Prostate gland (tissue), 2 donors: Measurements from ENCODE around the gene ELMO1. TPM values are rescaled to one million over a fixed set of nuclear protein-coding genes. Genes with fewer than 3 reads are reported as not detected.

ENCODE experiments used
- DNase-seq: peaks from one replicate; pipeline ENCODE4 v3.0.0-alpha.2; 2019; ENCODE audit warnings: low spot score
- H3K27ac ChIP-seq, 2 donors: fragments of 200-600 bp; sonication (generic); 2 replicates each; pipeline ENCODE4 v1.5.1; 2017 to 2019
- H3K27me3 ChIP-seq: fragments of 200-600 bp; sonication (generic); replicated peaks from 2 replicates; pipeline ENCODE4 v1.5.1; 2019; ENCODE audit not compliant: insufficient read depth
- H3K36me3 ChIP-seq, 2 donors: fragments of 200-600 bp; sonication (generic); 1 replicate in 1 of 2; 2 replicates in 1 of 2; pipeline versions ENCODE4 v1.5.1 to v1.8.1; 2017 to 2019
- H3K4me1 ChIP-seq: fragments of 200-600 bp; sonication (generic); replicated peaks from 2 replicates; pipeline ENCODE4 v1.5.1; 2019
- H3K4me3 ChIP-seq, 2 donors: fragments of 200-600 bp; sonication (generic); 2 replicates each; pipeline ENCODE4 v1.5.1; 2017 to 2019
- H3K9me3 ChIP-seq: fragments of 200-600 bp; sonication (generic); 2 replicates; pipeline ENCODE4 v1.5.1; 2017
- POLR2A ChIP-seq: fragments of 450-650 bp; IDR thresholded peaks from one replicate; pipeline ENCODE4 v1.6.1; 2016; ENCODE audit warnings: antibody characterized with exemption, mild to moderate bottlenecking
- POLR2AphosphoS5 ChIP-seq: sonication (generic); formaldehyde crosslinking; IDR thresholded peaks from one replicate; pipeline ENCODE4 v1.6.1; 2017; ENCODE audit warnings: antibody characterized with exemption
- WGBS: methylation state at CpG from one replicate; pipeline ENCODE4 v1.1.5; 2018; 5-methylcytosine and 5-hydroxymethylcytosine counted together
- intact Hi-C: fragments of 100-400 bp; cut with DNase I; formaldehyde crosslinking; loops from one replicate; pipeline ENCODE4 v1.14.2; 2022
- total RNA-seq, 2 donors: library from RNA; depleted of rRNA; stranded (reverse); fragments of >200 nt; gene quantifications; one replicate each; pipeline ENCODE4 v1.1.0, GENCODE V29; 2016
- TF ChIP-seq, protein P1 (sequence below), 4 experiments: fragments of 200-600 bp in 2 of 4; fragments of 450-650 bp in 2 of 4; sonication (generic) in 2 of 4; IDR thresholded peaks; 1 replicate in 3 of 4; 2 replicates in 1 of 4; pipeline ENCODE4 v1.5.1; 2016 to 2019; ENCODE audit warnings: antibody characterized with exemption in 4 of 4, mild to moderate bottlenecking in 2 of 4, moderate library complexity in 2 of 4

Gene ELMO1
- total RNA-seq, 2 donors from 2014 or later = 6.7 to 19.3 TPM

- Histone ChIP-seq H3K4me1 (no peaks in the 10 kb centered on the region), H3K27me3 (no peaks in the 10 kb centered on the region), H3K27ac (no peak overlapping the region), H3K9me3 (no peaks in the 10 kb centered on the region), H3K4me3 (no peak overlapping the region), H3K36me3 (no peaks in the 10 kb centered on the region)
- no peak for DNase-seq
- intact Hi-C loops = no loop called here
- TF ChIP-seq POLR2AphosphoS5 (no peak), POLR2A (no peak)
- TF ChIP-seq, protein P1, sequence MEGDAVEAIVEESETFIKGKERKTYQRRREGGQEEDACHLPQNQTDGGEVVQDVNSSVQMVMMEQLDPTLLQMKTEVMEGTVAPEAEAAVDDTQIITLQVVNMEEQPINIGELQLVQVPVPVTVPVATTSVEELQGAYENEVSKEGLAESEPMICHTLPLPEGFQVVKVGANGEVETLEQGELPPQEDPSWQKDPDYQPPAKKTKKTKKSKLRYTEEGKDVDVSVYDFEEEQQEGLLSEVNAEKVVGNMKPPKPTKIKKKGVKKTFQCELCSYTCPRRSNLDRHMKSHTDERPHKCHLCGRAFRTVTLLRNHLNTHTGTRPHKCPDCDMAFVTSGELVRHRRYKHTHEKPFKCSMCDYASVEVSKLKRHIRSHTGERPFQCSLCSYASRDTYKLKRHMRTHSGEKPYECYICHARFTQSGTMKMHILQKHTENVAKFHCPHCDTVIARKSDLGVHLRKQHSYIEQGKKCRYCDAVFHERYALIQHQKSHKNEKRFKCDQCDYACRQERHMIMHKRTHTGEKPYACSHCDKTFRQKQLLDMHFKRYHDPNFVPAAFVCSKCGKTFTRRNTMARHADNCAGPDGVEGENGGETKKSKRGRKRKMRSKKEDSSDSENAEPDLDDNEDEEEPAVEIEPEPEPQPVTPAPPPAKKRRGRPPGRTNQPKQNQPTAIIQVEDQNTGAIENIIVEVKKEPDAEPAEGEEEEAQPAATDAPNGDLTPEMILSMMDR (IDR thresholded peaks at IDR 0.05) = no peak
- 82% methylated on average over 1 of the region's 1 CpG for WGBS
These were observed 111.1 kb downstream of the ELMO1 start for GRCh38 chr7:37337522-37337921.

- WGBS = 96% methylated on average over 5 of the region's 5 CpGs
These were observed 112.4 kb downstream of the ELMO1 start for GRCh38 chr7:37336259-37336658.

DNA sequence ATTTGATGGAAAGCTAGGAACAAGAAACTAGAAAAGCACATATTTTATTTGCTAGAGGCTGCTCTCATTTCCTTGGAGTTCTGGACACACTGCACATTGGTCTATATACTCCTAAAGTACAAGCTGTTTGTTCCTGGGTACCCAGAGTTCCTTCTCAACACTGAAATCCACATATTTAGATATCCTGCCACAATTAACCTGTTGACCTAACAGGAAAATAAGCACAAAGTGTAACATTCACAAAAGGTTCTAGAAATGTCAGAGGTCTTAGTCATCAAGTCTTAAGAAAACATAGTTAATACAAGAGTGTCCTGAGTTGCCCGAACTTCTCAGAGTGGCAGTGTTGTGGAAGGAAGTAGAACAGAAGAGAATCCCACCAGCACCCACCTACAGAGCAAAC, 115.6 kb downstream of the ELMO1 start:
- Histone ChIP-seq H3K36me3 (no peaks in the 10 kb centered on the region), H3K27ac (no peak overlapping the region), H3K27me3 (no peaks in the 10 kb centered on the region), H3K4me1 (no peaks in the 10 kb centered on the region), H3K4me3 (no peak overlapping the region), H3K9me3 (no peaks in the 10 kb centered on the region)
- intact Hi-C loops = no loop called here
- 23% methylated on average over 1 of the region's 1 CpG for WGBS
- TF ChIP-seq, protein P1 (IDR thresholded peaks at IDR 0.05) = no peak
- TF ChIP-seq POLR2A (no peak), POLR2AphosphoS5 (no peak)
- DNase-seq = no peak

More at GRCh38 chr7:37336259-37336658, 112.4 kb downstream of the ELMO1 start:
- no peaks in the 10 kb centered on the region for H3K27me3 ChIP-seq
- no peak for TF ChIP-seq POLR2AphosphoS5
- TF ChIP-seq POLR2A = no peak
- TF ChIP-seq, protein P1 (IDR thresholded peaks at IDR 0.05) = no peak
- no peaks in the 10 kb centered on the region for H3K9me3 ChIP-seq
- no peak overlapping the region for H3K27ac ChIP-seq
- H3K4me3 ChIP-seq = no peak overlapping the region
- no peaks in the 10 kb centered on the region for H3K36me3 ChIP-seq
- intact Hi-C loops = no loop called here
- DNase-seq = no peak
- H3K4me1 ChIP-seq = no peaks in the 10 kb centered on the region

- H3K4me1 ChIP-seq = no peaks in the 10 kb centered on the region
- WGBS = 85% methylated on average over 9 of the region's 9 CpGs
- no peaks in the 10 kb centered on the region for H3K9me3 ChIP-seq
- H3K27ac ChIP-seq = no peak overlapping the region
- no peak for DNase-seq
- no peak overlapping the region for H3K4me3 ChIP-seq
- H3K36me3 ChIP-seq = no peaks in the 10 kb centered on the region
- intact Hi-C loops = no loop called here
- no peak for TF ChIP-seq POLR2AphosphoS5
- TF ChIP-seq, protein P1 (IDR thresholded peaks at IDR 0.05) = no peak
- no peak for TF ChIP-seq POLR2A
- H3K27me3 ChIP-seq = no peaks in the 10 kb centered on the region
These were observed 116.2 kb downstream of the ELMO1 start for GRCh38 chr7:37332243-37333016.

- 49% methylated on average over 2 of the region's 2 CpGs for WGBS
- intact Hi-C loops = no loop called here
These were observed 117.9 kb downstream of the ELMO1 start for GRCh38 chr7:37330775-37331174.

More at GRCh38 chr7:37330775-37331174, 117.9 kb downstream of the ELMO1 start:
- no peaks in the 10 kb centered on the region for H3K27me3 ChIP-seq
- no peak for DNase-seq
- H3K4me1 ChIP-seq = no peaks in the 10 kb centered on the region
- no peaks in the 10 kb centered on the region for H3K36me3 ChIP-seq
- no peak overlapping the region for H3K27ac ChIP-seq
- TF ChIP-seq POLR2A (no peak), POLR2AphosphoS5 (no peak)
- TF ChIP-seq, protein P1 (IDR thresholded peaks at IDR 0.05) = no peak
- no peaks in the 10 kb centered on the region for H3K9me3 ChIP-seq
- H3K4me3 ChIP-seq = no peak overlapping the region
